T-helper 2 cell treated with Interferon-gamma antibody and Interleukin-4, amounts not matched to agents 100 ng/mL and 5 ng/mL, for 36 hours (primary cell): ENCODE measurements around the gene LHX5. TPM values are rescaled to one million over a fixed set of nuclear protein-coding genes. Genes with fewer than 3 reads are reported as not detected.
"Not testable (repeated sequence)": the region's sequence is repeated elsewhere in the genome, so short reads cannot be mapped to it uniquely, and the experiment has no call there.

Experiments used
- intact Hi-C: fragments of 100-400 bp; cut with micrococcal nuclease; formaldehyde crosslinking; loops from one replicate; pipeline ENCODE4 v1.15.1; 2023
- total RNA-seq: library from RNA; stranded (reverse); gene quantifications from 2 replicates; pipeline ENCODE4 v1.2.3, GENCODE V29; 2022

LHX5 gene
- total RNA-seq = not detected in 2 replicates

DNA sequence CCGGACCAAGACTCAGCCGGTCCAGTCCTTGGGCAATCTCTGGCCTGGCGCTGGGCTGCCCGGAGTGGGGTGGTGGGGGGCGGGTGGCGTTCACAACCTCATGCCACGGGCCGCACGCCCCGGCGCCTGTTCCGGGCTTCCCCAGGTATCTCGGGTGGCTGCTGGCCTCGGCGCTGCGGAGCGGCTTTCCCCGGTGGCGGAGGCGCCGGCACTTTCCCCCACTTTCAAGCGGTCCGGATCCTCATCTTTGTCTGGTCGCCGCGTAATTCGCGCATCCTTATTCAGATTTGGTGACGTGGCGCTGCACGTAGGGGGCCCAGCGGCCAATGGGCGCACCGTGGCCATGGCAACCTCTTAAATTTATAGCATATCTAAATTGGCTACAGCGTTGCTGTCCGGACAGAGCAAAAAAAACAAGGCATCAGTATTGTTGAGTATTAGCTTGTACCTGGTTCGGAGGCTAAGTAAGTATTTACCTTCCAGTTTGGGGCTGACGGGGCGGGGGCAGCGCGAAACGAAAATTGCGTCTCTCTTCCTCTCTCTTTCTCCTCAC is at the start of gene LHX5:
Gene LHX5, minus strand, starts transcription at position 253 of the 553 bp plus-strand sequence. CDS start 373 bp downstream, outside the sequence.
- intact Hi-C loops = no loop called here

DNA sequence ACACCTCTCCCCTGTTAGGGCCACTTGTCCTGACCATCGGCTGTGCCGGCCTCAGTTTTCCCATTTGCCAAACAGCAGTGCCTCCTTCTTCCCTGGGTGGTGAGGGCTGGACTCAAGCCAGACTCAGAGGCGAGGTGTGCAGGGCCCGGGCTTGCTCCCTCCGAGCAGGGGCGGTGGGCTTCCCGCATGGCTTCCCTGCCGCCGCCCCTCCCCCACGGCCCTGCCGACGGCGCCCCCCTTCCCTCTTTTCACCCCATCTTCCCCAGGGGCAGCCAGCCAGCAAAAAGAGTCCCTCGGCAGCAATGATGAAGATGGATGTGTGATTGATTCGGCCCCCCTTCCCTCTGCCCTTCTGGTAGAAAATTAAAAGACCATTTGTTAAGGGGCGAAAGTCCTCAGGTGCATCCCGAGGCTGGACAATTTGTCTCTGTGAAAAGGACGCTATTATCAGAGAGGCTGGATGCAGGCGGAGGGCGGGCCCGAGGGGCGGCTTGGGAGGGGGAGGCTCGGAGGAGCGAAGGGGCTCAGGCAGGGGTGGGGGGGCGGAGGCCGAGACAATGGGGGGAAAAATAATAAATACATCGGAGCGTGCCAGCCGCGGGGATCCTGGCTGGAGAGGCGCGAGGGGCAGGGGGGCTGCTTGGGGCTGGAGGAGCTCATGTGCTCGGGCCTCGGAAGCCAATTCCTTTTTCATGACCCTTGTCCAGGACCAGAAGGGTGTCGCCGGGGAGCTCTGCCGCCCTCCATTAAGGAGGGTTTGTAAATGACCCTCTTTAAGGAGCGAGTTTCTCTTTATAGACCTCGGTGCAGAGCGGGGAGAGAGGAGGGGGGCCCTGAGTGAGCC is 48.0 kb upstream of the LHX5 start:
- intact Hi-C loops = no loop called here

DNA sequence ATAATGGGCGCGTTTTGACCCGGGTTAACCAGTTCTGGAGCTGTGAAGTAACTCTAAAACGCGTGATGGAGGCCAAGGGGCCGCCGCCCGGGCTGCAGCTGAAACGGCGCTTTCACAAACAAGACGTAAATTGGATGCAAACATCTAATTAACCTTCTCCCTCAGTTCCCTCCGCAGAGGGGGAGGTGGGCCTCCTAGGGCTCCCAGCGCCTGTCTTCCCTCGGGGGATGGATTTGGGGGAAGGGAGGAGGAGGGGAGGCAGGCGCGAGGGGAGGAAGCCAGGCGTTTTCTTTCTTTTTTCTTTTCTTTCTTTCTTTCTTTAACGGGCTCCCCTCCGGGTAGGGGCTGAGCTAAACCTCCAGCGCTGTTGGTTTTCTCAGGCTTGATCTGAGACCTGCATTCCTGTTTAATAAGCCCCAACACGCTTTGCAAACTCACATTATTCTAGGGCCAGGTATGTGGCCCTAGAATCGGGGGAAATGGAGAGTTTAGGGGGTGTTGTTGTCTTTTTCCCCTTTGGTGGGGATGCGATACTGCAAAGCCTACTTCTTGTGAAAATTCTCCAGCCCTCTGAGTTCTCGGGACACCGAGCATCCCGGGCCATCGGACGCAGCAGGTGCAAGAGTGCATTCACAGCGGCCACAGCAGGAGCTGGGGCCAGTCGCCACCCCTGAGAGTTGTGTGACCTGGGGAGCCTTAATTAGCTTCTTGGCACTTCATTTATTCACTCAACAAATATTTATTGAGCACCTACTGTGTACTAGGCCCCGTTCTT is 43.6 kb upstream of the LHX5 start:
- intact Hi-C loops = no loop called here

DNA sequence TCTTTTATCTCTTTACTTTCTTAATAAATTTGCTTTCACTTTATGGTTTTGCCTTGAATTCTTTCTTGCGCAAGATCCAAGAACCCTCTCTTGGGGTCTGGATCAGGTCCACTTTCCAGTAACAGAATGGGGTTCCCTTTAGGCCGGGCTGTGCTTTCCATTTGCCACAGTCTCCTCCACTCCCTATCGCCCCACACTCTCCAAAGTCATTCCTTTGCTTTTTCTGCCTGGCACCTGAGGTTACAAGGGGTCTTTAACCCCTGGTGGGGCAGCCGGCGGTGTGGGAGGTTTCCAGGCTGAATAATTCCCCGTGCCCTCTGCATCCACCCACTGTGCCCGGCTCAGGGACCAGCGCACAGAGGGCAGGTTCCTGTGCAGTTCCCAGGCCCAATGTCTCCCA is 42.9 kb upstream of the LHX5 start:
- intact Hi-C loops = no loop called here

DNA sequence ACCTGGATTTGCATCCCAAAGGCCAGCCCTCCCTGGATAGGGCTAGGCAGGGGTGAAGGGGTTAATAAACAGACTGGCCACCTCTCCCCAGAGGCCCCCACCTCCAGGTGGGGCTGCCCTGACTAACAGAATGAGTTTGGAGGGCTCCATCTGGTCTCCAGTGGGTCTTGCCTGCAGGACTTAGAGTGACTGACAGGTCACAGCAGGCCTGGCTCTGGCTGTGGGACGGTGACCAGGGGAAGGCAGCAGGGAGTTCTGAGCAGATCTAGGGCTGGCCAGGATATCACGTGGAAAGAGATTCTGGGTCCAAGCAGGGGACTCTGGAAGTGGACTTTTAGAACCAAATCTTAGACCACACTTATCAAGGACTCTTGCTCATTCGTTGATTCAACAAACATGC is 40.9 kb upstream of the LHX5 start:
- intact Hi-C loops = no loop called here

DNA sequence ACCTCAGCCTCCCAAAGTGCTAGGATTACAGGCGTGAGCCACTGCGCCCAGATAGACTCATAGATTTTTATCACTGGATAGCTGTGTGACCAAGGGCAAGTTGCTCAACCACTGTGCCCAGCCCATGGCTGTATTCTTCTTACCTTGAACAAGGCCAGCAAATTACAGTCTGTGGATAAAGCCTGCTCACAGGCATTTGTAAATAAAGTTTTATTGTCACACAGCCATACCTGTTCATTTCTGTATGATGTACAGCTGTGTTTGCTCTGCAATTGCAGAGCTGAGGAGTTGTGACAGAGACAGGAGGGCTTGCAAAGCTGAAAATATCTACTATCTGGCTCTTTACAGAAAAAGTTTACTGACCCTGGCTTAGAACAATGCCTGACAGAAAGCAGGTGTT is 35.2 kb upstream of the LHX5 start:
- intact Hi-C loops = no loop called here

DNA sequence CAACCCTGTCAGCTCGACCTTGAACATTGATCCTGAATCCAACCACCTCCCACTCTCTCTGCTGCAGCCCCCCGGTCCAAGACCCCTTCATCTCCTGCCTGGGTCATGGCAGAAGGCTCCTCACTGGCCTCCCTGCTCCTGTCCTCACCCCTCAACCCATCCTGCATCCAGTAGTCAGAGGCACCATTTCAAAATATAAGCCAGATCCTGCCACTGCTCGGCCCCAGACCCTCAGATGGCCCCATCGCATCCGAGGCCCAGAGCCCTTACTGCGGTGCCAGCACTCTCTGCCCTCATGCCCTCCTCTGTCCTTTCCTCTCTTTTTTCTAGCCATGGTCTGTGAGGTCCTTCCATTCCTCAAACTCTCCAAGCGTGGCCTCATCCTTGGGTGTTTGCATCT is 34.3 kb upstream of the LHX5 start:
- intact Hi-C loops = no loop called here

DNA sequence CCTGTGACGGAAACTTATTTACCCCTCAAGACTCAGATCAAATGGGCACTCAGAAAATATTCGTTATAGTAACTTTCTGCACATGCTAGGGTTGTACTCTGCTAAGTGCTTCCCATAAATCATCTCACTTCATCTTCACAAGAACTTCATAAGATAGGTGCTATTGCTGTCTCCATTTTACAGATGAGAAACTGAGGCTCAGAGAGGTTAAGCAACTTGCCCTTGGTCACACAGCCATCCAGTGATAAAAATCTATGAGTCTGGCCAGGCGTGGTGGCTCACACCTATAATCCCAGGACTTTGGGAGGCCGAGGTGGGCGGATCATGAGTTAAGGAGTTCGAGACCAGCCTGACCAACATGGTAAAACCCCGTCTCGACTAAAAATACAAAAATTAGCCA is 33.2 kb upstream of the LHX5 start:
- intact Hi-C loops = no loop called here

DNA sequence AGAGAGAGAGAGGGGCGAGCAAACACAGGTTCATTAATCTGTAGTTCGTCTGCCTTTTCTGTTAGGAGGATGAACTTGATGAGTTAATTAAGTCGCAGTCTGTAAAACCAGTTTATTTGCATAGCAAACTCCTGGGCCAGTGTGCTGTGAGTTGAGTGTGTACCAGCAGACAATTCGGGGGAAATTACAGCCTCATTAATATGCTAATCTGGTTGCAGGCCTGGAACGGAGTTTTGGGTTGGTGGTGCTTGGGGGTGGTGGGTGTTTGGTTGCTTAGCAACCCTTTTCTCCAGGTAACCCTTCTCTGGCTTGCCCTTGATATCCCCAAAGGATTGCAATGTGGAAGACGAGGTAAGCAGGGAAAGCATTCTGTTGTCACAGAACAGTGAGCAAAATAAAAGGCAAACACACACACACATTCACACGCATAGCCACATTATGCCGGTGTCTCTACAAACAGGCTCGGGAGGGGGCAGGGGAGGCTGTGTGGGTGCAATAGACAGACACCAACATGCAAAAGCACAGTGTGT is 29.2 kb upstream of the LHX5 start:
- intact Hi-C loops = no loop called here

DNA sequence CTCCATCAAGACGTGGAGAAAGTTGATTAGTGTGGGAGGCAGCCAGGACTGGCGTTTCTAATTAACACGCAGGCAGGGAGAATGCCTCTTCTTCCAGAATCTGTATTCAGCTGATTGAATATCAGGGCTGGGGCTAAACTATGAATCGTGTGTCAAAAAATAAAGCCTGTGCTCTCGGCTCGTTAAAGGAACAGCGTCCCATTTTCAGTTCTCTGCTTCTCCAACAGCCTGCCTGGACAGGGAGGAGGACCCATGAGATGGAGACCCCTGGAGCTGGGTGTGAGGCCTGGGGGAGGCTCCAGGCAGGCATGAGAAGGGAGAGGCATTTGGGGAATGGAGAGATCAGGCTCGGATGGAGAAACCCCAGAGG is 28.6 kb upstream of the LHX5 start:
- intact Hi-C loops = no loop called here

DNA sequence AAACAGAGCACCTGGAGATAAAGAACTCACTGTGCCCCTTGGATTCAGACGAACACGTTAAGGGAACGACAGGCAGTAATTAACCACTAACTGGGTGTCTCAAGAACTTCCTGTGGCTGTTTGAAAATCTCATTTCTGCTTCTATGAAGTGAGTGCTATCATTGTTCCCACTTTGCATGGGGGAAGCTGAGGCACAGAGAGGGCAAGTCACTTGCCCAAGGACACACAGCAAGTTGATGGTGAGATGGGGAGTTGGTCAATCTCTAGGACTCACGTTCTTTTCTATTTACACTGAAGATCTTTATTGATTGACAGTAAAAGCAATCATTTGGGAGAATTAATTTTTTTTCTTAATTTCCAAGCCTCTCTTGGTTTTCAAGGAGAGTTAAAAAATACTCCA is 26.8 kb upstream of the LHX5 start:
- intact Hi-C loops = no loop called here

DNA sequence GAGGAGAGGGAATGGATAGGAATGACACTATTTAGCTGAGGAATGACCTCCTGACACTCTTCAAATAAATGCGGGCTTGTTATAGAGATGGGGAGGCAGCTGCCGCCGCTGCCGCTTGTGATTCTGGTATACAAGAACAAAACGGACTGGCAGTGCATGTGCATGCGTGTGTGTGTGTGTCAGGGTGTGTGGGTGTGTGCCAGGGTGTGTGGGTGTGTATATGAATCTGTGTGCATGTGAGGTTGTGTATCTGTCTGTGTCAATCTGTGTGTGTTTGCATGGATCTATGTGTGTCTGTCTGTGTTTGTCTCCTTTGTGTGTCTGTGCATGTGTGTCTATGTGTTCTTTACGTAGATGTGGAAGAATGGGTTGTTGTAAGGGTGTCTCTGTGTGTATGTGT is 26.0 kb upstream of the LHX5 start:
- intact Hi-C loops = no loop called here

DNA sequence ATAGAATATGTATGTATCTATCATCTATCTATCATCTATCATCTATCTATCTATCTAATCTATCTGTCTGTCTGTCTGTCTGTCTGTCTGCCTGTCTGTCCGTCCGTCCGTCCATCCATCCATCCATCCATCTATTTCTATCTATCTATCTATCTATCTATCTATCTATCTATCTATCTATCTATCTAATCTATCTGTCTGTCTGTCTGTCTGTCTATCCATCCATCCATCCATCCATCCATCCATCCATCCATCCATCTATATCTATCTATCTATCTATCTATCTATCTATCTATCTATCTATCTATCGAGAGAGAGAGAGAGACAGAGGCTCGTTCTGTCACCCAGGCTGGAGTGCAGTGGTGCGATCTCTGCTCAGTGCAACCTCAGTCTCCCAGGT is 24.3 kb upstream of the LHX5 start:
- intact Hi-C loops = not testable (repeated sequence)

DNA sequence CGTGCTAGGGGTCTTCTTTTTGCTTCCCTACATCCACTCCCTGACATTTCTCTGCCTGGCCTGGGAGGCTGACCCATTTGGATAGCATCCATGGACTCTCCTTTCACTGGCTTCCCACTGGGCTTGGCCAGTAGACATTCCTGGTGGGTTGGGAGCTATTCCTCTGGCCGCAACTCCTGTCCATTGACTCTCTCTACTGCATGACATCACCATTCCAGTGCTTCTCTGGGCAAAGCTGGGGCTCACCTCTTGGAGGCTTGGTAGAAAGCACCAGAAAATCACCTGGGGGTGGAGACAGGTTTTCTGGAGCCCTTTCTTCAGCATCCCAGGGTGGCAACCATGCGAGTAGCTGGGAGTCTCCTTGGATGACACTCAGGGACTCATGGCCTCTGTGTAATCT is 16.7 kb upstream of the LHX5 start:
- intact Hi-C loops = no loop called here

DNA sequence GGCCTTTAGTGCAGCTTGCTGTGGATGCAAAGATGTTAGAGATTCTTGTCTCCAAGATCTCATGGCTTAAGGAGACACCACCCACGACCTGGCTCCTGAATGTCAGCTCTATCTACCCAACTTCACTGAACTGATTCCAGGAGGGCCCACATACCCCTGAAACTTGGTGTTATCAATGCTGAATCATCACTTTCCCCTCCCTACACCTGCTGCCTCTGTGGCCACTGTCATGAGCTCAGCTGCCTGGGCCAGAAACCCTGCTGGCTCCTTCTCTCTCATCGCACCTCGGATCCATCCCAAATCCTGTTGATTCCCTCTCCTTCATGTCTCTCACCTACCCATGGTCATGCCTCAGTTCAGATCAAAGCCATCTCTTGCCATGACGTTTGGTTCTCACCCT is 15.1 kb upstream of the LHX5 start:
- intact Hi-C loops = no loop called here

DNA sequence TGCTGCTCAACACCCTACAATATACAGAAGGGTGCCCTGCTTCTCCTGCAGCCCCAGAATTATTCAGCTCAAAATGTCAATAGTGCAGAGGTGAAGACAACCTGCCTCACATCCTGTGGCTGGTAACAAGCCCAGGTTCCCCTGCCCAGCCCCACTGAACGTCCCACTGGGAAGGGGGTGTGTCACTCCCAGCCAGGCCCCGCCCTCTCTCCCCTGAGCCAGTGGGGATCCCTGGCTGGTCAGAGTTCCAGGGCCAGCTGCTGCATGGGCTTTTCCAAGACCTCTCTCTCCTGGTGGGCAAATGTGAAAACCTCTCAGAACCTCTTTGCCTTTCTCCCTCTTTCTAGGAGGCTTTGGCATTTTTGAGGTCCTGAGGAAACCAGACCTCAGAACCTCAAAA is 13.7 kb upstream of the LHX5 start:
- intact Hi-C loops = no loop called here

DNA sequence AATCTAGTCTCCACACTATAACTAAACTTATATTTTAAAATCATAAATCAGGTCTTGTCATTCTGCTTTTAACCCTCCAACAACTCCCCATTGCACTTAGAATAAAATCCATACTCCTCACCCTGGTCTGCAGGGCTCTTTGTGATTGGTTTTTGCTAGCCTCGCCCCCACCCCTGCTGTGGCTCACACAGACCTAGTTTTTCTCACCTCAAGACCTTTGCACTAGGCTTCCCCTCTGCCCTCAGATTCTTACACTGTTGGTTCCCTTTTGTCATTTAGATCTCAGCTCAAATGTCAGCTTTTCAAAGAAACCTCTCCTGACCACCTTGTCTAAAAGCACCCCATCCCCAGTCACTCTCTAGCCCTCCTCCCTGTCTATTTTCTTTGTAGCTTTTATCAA is 10.7 kb upstream of the LHX5 start:
- intact Hi-C loops = no loop called here

DNA sequence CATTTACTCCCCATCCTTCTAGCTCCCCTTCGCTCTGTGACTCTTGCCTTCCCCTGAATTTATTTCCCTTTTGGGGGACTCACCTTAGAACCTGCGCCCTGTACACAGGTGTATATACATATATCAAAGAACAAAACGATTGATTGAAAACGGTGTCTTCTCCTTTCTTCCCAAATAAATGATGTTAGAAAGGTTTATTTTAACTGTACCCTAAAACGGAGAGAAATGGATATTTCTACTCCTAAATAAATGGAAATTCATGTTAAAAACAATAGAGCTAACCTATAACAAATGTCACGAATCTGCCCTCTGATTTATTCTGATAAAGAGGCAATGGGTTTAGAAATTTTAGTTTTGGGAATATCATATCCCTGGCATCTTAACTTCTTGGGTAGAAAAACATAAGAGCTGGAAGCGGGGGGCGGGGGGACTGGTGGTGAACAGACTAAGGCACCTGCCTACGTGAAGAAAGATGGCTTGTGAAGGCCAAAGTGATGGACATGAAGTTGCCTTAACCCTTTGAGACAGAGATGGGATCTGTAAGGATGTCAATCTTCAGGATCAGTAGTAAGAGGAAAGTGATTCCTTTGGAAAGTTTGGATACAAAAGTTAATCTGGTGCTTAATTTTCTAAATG is 8.8 kb upstream of the LHX5 start:
- intact Hi-C loops = no loop called here

DNA sequence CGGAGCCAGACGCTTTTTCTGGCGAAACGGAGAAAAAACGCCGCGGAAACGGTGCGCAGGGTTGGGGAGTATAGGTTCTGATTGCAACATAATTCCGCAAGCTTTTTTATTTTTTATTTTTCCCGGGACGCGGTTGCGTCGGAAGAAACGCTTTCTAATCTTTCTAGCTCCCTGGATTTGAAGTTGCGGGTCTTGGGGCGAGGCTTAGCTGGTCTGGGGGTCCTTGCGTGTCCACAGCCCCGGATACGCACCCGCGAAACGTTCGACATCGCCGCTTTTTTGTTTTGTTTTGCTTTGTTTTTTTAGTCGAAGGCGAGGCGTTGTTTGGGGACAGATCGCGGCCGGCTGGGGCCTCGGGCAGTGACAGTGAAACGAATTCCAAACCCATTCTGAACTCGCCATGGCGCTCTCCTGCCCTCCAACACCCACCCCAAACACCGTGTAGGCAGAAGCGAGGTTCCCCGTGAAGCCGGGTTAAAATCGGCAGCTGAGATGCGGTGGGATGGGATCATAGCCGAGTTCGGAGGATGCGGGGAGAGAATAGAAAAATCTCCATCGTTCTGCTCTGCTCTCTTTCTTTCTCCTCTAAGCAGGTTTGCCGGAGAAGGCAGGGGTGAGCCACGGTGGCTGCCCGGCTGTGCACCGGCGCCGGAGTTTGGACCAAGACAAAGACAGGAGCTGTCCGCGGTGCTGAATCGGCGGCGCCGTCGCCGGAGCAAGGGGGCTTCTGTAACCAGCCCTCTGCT is 8.1 kb upstream of the LHX5 start:
- intact Hi-C loops = no loop called here

DNA sequence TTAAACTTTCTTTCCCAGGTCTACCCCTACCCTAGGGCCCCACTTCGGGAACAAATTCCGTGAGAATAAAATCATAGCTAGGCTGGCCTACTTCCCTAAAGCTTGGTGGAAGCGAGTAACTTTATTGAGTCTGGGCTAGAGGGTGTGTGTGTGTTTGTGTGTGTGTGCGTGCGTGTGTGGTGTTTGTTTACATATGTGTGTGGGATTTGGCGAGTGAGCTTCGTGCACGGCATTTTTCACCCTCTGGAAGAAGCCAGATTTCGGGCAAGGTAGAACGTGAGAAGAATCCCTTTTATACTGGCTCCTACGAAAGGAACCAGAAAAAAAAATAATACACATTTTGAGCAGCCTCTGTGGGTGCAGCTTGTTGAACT is 7.5 kb upstream of the LHX5 start:
- intact Hi-C loops = no loop called here

DNA sequence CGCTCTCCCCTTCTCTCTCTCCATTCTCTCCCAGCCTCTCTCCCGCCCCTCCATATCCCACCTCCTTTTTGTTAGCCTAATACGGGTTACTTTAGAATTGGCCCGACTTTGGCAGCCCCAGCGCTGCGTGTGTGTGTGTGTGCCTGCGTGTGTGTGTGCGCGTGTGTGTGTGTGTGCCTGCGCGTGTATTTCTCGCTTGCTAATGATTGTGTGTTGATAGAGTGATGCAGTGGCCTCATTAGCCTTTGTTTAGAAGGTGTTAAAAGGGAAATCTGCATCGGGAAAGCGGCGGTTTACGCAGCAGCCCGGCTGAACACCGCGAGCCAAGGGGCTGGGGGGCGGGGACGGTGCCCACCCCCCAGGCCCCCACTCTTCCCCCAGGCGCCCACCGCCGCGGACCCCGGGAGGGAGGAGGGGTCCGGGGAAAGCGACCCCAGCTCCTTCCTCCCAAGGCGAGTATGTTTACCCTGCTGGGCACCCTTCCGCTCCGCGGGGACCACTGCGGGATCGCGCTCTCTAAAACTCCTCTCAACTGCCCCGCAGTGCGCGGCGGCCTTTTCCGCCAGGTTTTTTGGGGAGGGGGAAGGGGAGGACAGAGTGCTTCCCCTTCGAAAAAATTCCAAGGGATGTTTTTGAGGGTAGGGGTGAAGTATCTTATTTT is 6.8 kb upstream of the LHX5 start:
- intact Hi-C loops = no loop called here
